ENCODE results near the gene KCNJ9.

KCNJ9 gene

DNA sequence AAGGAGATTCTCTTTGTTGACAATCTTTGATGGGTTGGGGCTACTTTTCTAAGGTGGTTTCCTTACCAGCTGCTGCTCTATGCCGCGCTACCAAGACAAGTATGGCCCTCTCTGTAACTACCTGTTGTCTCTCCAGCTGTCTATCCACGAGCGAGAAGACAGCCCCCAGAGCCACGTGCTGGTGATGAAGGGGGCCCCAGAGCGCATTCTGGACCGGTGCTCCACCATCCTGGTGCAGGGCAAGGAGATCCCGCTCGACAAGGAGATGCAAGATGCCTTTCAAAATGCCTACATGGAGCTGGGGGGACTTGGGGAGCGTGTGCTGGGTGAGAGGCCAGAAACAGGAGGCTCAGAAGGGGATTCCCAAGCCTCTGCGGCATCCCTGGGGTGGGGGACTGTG lies 48.6 kb downstream of the KCNJ9 start:
- peaks cover 3% of the 10 kb centered on the region for H3K4me1 ChIP-seq (ENCODE audit: insufficient read depth, poor library complexity, severe bottlenecking)
- H3K9me3 ChIP-seq (ENCODE audit: severe bottlenecking), result no peaks in the 10 kb centered on the region
- H3K4me3 ChIP-seq (ENCODE audit: severe bottlenecking), result no peak overlapping the region
- no peak for DNase-seq (ENCODE audit: low spot score)
- H3K27ac ChIP-seq (ENCODE audit: poor library complexity, severe bottlenecking), result no peak overlapping the region
- TF ChIP-seq, protein P1, sequence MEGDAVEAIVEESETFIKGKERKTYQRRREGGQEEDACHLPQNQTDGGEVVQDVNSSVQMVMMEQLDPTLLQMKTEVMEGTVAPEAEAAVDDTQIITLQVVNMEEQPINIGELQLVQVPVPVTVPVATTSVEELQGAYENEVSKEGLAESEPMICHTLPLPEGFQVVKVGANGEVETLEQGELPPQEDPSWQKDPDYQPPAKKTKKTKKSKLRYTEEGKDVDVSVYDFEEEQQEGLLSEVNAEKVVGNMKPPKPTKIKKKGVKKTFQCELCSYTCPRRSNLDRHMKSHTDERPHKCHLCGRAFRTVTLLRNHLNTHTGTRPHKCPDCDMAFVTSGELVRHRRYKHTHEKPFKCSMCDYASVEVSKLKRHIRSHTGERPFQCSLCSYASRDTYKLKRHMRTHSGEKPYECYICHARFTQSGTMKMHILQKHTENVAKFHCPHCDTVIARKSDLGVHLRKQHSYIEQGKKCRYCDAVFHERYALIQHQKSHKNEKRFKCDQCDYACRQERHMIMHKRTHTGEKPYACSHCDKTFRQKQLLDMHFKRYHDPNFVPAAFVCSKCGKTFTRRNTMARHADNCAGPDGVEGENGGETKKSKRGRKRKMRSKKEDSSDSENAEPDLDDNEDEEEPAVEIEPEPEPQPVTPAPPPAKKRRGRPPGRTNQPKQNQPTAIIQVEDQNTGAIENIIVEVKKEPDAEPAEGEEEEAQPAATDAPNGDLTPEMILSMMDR (IDR thresholded peaks at IDR 0.05; ENCODE audit: poor library complexity, severe bottlenecking), result no peak
- no peaks in the 10 kb centered on the region for H3K36me3 ChIP-seq (ENCODE audit: low read depth)
- ATAC-seq (ENCODE audit: low read depth), result no peak
- H3K27me3 ChIP-seq (ENCODE audit: insufficient read depth, poor library complexity, severe bottlenecking), result no peaks in the 10 kb centered on the region

DNA sequence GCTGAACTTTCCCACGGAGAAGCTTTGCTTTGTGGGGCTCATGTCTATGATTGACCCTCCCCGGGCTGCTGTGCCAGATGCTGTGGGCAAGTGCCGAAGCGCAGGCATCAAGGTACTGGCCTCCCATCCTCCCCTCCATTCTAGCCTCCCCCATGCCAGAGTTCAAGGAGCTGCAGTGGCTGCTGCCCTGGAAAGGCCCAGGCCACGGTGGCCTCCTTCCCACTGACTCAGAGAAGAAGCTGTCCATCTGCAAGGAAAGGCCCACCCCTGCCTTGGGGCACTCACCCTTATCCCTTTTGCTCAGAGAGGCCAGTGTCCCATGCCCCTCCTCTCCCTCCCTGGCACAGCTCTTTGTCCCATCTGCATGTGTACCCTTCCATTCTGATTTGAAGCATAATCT lies 49.1 kb downstream of the KCNJ9 start:
- DNase-seq (ENCODE audit: low spot score) (no peak), ATAC-seq (ENCODE audit: low read depth) (no peak)
- TF ChIP-seq, protein P1 (IDR thresholded peaks at IDR 0.05; ENCODE audit: poor library complexity, severe bottlenecking), result no peak
- H3K27ac ChIP-seq (ENCODE audit: poor library complexity, severe bottlenecking), result no peak overlapping the region
- no peaks in the 10 kb centered on the region for H3K9me3 ChIP-seq (ENCODE audit: severe bottlenecking)
- no peaks in the 10 kb centered on the region for H3K4me1 ChIP-seq (ENCODE audit: insufficient read depth, poor library complexity, severe bottlenecking)
- no peak overlapping the region for H3K4me3 ChIP-seq (ENCODE audit: severe bottlenecking)
- no peaks in the 10 kb centered on the region for H3K36me3 ChIP-seq (ENCODE audit: low read depth)
- H3K27me3 ChIP-seq (ENCODE audit: insufficient read depth, poor library complexity, severe bottlenecking), result no peaks in the 10 kb centered on the region

DNA sequence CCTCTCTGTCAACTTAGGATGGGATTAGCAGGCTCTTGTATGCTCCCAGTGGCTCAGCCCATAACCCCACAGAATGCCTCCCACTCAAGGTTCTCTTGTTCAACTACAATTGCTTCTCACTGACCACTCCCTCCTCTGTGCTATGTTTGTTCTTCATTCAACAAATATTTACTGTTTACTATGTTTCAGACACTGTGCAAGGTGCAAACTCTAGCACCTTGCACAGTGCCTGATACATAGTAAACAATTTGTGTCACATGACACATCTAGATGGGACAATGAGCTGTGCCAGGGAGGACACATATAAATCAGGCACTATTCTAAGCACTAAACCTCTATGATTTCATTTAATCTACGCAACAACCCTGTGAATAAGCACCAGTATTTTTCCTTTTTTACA lies 49.6 kb downstream of the KCNJ9 start:
- ATAC-seq (ENCODE audit: low read depth) (no peak), DNase-seq (ENCODE audit: low spot score) (no peak)
- no peak overlapping the region for H3K4me3 ChIP-seq (ENCODE audit: severe bottlenecking)
- no peaks in the 10 kb centered on the region for H3K36me3 ChIP-seq (ENCODE audit: low read depth)
- no peaks in the 10 kb centered on the region for H3K27me3 ChIP-seq (ENCODE audit: insufficient read depth, poor library complexity, severe bottlenecking)
- H3K4me1 ChIP-seq (ENCODE audit: insufficient read depth, poor library complexity, severe bottlenecking), result no peaks in the 10 kb centered on the region
- TF ChIP-seq, protein P1 (IDR thresholded peaks at IDR 0.05; ENCODE audit: poor library complexity, severe bottlenecking), result no peak
- no peak overlapping the region for H3K27ac ChIP-seq (ENCODE audit: poor library complexity, severe bottlenecking)
- no peaks in the 10 kb centered on the region for H3K9me3 ChIP-seq (ENCODE audit: severe bottlenecking)

DNA sequence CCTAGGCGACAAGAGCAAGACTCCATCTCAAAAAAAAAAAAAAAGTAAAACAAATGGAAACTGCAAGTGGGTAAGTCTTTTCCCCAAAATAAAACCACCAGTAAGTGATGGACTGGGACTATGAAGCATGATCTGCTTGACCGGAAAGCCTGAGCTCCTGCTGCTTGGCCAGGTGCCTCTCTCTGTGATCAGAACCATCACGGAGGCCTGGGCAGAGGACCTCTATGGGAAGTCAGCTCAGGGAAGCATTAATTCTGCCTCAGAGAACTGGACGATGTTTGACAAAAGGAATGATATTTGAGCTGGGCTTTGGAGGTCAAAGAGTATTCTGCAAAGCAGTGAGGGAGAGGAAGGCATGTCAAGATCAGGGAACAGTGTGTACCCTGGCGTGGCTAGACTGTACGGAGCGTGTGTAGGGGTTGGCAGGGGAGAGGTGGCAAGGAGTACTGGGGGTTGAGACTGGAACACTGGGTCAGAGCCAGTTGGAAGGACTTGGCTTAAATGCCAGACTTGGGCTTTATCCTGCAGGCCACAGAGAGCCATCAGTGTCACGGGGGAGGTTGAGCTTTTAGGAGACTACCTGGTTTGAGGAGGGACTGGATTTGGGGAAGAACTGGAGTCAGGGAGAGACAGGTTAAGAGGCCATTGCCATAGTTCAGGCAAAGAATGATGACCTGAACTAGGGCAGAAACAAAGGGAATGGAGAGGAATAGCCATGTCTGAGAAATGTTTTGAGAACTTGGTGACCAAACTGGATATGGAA lies 50.6 kb downstream of the KCNJ9 start:
- TF ChIP-seq, protein P1 (IDR thresholded peaks at IDR 0.05; ENCODE audit: poor library complexity, severe bottlenecking), result no peak
- Histone ChIP-seq H3K27me3 (ENCODE audit: insufficient read depth, poor library complexity, severe bottlenecking) (no peaks in the 10 kb centered on the region), H3K4me3 (ENCODE audit: severe bottlenecking) (no peak overlapping the region), H3K36me3 (ENCODE audit: low read depth) (no peaks in the 10 kb centered on the region), H3K9me3 (ENCODE audit: severe bottlenecking) (no peaks in the 10 kb centered on the region), H3K4me1 (ENCODE audit: insufficient read depth, poor library complexity, severe bottlenecking) (no peaks in the 10 kb centered on the region), H3K27ac (ENCODE audit: poor library complexity, severe bottlenecking) (no peak overlapping the region)
- no peak for DNase-seq (ENCODE audit: low spot score)
- no peak for ATAC-seq (ENCODE audit: low read depth)

All from RWPE2 (cell line).